ENCODE data around the gene TMEM252. TPM values are rescaled to one million over a fixed set of nuclear protein-coding genes. Genes with fewer than 3 reads are reported as not detected.

The TMEM252 gene
- total and polyA plus RNA-seq, 2 experiments from 2014 or later = 0.76 TPM; not detected in 1

- Histone ChIP-seq H3K4me3 (no peak overlapping the region), H3K4me1 (ENCODE audit: low read depth) (no peaks in the 10 kb centered on the region), H3K27me3 (no peaks in the 10 kb centered on the region), H3K36me3 (no peaks in the 10 kb centered on the region), H3K27ac (no peak overlapping the region), H3K9me3 (ENCODE audit: low read depth) (no peaks in the 10 kb centered on the region)
- DNase-seq (ENCODE audit: low read depth in 1 of 2, low spot score in 1 of 2) = no peak
- TF ChIP-seq, protein P1, sequence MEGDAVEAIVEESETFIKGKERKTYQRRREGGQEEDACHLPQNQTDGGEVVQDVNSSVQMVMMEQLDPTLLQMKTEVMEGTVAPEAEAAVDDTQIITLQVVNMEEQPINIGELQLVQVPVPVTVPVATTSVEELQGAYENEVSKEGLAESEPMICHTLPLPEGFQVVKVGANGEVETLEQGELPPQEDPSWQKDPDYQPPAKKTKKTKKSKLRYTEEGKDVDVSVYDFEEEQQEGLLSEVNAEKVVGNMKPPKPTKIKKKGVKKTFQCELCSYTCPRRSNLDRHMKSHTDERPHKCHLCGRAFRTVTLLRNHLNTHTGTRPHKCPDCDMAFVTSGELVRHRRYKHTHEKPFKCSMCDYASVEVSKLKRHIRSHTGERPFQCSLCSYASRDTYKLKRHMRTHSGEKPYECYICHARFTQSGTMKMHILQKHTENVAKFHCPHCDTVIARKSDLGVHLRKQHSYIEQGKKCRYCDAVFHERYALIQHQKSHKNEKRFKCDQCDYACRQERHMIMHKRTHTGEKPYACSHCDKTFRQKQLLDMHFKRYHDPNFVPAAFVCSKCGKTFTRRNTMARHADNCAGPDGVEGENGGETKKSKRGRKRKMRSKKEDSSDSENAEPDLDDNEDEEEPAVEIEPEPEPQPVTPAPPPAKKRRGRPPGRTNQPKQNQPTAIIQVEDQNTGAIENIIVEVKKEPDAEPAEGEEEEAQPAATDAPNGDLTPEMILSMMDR (IDR thresholded peaks at IDR 0.05; ENCODE audit: low read depth, low read length) = no peak
These were observed 7.6 kb upstream of the TMEM252 start for GRCh38 chr9:68548241-68548640.

DNA sequence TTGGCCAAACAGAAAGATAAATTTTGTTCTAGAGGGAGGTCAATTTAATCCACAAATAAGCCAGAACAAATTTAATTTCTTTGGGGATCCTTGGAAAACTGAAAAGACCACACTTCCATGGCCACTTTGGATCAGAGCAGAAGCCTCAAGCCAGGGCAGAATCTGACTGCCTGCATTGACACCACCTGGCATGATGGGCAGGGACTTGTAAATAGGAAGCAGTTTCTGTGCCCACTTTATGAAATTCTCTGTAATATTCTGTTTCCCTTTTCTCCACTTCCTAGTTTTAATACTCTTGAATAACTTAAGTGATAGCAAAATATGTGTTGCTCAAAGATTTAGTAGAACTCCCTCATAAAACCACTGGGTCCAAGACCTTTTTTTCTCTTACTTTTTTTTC lies 6.7 kb upstream of the TMEM252 start:
- Histone ChIP-seq H3K4me3 (no peak overlapping the region), H3K9me3 (ENCODE audit: low read depth) (no peaks in the 10 kb centered on the region), H3K27ac (no peak overlapping the region), H3K36me3 (no peaks in the 10 kb centered on the region), H3K27me3 (no peaks in the 10 kb centered on the region), H3K4me1 (ENCODE audit: low read depth) (no peaks in the 10 kb centered on the region)
- no peak for DNase-seq (ENCODE audit: low read depth in 1 of 2, low spot score in 1 of 2)
- TF ChIP-seq, protein P1 (IDR thresholded peaks at IDR 0.05; ENCODE audit: low read depth, low read length) = no peak

DNA sequence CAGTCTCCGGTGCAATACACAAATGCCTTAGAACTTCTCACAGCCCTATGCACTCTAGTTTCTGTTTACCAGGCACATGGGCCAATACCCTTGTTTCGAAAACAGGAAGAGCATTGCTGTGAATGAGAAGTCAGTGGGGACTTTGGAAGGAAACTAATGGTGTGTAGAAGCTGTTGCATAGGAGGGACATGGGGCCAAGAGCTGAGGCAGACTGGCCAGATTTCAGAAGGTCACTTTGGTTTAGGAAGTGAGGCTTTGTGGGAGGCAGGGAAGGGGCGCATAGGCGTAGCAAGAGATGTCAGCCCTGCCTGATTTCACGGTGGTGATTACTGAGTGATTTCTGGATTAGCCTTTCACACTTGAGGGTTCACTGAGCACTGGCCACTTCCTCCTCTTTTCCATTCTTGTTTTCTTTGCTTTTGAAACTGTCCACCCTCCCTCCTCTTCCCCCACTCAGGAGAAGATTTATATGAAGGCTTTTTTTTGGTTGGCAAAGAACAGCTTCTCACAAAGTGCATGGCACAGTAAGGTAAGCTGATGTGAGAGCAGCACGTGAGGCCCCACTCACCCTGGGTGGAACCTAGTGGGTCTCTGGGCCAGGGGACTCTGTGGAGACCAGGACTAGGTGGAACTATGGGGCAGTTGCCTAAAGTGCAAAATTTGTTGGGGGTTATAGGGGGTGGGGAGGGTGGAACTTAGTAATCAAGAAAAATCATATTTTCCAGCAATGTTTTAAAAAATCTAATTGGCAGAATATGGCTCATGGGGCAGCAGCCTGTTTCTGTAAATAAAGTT lies 6.1 kb upstream of the TMEM252 start:
- TF ChIP-seq, protein P1 (IDR thresholded peaks at IDR 0.05; ENCODE audit: low read depth, low read length) = no peak
- Histone ChIP-seq H3K9me3 (ENCODE audit: low read depth) (no peaks in the 10 kb centered on the region), H3K4me3 (no peak overlapping the region), H3K4me1 (ENCODE audit: low read depth) (no peaks in the 10 kb centered on the region), H3K36me3 (no peaks in the 10 kb centered on the region), H3K27ac (no peak overlapping the region), H3K27me3 (no peaks in the 10 kb centered on the region)
- peak in 1 of 2 donors; percentile 48 for DNase-seq (ENCODE audit: low read depth in 1 of 2, low spot score in 1 of 2)

DNA sequence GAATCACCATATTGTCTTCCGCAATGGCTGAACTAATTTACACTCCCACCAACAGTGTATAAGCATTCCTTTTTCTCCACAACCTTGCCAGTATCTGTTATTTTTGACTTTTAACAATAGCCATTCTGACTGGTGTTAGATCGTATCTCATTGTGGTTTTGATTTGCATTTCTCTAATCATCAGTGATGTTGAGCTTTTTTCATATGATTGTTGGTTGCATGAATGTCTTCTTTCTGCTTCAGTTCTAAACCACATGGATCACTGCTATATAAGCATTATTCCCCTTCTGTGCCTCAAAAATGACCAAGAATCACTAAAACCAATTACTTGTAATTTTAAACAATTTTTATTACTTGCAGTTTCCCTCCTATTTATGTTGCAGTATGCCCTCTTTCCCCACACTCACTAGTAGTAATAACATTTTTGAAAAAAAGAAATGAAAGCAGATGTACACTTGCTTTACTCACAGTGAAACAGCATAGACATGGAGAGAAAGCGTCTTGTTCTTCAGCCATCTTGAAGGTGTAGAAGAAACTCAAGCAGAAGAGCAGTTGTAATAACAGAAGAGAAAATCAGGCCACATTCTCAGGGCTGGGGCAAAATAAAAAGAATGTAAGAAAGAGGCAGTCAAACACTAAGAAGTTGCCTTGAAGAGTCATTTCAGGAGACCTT lies 4.5 kb upstream of the TMEM252 start:
- Histone ChIP-seq H3K27me3 (no peaks in the 10 kb centered on the region), H3K4me3 (no peak overlapping the region), H3K36me3 (no peaks in the 10 kb centered on the region), H3K27ac (no peak overlapping the region), H3K9me3 (ENCODE audit: low read depth) (no peaks in the 10 kb centered on the region), H3K4me1 (ENCODE audit: low read depth) (no peaks in the 10 kb centered on the region)
- TF ChIP-seq, protein P1 (IDR thresholded peaks at IDR 0.05; ENCODE audit: low read depth, low read length) = no peak
- DNase-seq (ENCODE audit: low read depth in 1 of 2, low spot score in 1 of 2) = no peak

- Histone ChIP-seq H3K9me3 (ENCODE audit: low read depth) (no peaks in the 10 kb centered on the region), H3K27me3 (no peaks in the 10 kb centered on the region), H3K27ac (no peak overlapping the region)
These were observed 885 bp upstream of the TMEM252 start for GRCh38 chr9:68541568-68541967.

More at GRCh38 chr9:68541568-68541967, 885 bp upstream of the TMEM252 start:
- DNase-seq (ENCODE audit: low read depth in 1 of 2, low spot score in 1 of 2) = peak in 1 of 2 donors; percentile 24
- Histone ChIP-seq H3K4me1 (ENCODE audit: low read depth) (peaks cover 8% of the 10 kb centered on the region), H3K36me3 (no peaks in the 10 kb centered on the region), H3K4me3 (no peak overlapping the region)
- TF ChIP-seq, protein P1 (IDR thresholded peaks at IDR 0.05; ENCODE audit: low read depth, low read length) = no peak
